Keratinocyte (primary cell): ENCODE data around the gene ADAMTSL3. TPM values are rescaled to one million over a fixed set of nuclear protein-coding genes. Genes with fewer than 3 reads are reported as not detected.

Source experiments
- DNase-seq: peaks from one replicate; pipeline ENCODE4 v3.0.0-alpha.2; 2011; ENCODE audit warnings: low read depth, missing footprints, low spot score
- FAIRE-seq: peaks from 2 replicates; lab custom pipeline; 2011; peaks lifted over from hg19 to GRCh38; lab: Jason Lieb, UNC
- H2AFZ ChIP-seq: 2 replicates; pipeline ENCODE4 v1.6.0; 2012; ENCODE audit warnings: low read length, control low read depth, inconsistent platforms; ENCODE audit not compliant: control insufficient read depth
- H3K27ac ChIP-seq: 2 replicates; pipeline ENCODE4 v1.5.1; 2011; ENCODE audit warnings: low read length; ENCODE audit not compliant: control insufficient read depth, insufficient read depth
- H3K27me3 ChIP-seq: 3 replicates; pipeline ENCODE4 v1.6.0; 2011; ENCODE audit warnings: low read length; ENCODE audit not compliant: control insufficient read depth, insufficient read depth; ENCODE audit errors: extremely low read depth
- H3K36me3 ChIP-seq, 2 experiments: 2 replicates in 1 of 2; 3 replicates in 1 of 2; pipeline ENCODE4 v1.5.1; 2011; ENCODE audit warnings: low read length in 2 of 2, mild to moderate bottlenecking in 1 of 2; ENCODE audit not compliant: control insufficient read depth in 2 of 2, insufficient read depth in 2 of 2; ENCODE audit errors: extremely low read depth in 1 of 2
- H3K4me1 ChIP-seq: 3 replicates; pipeline ENCODE4 v1.5.1; 2011; ENCODE audit warnings: low read length; ENCODE audit not compliant: control insufficient read depth, insufficient read depth; ENCODE audit errors: extremely low read depth
- H3K4me2 ChIP-seq: 3 replicates; pipeline ENCODE4 v1.6.0; 2011; ENCODE audit warnings: low read depth, low read length; ENCODE audit not compliant: control insufficient read depth, insufficient read depth; ENCODE audit errors: extremely low read depth
- H3K4me3 ChIP-seq, 3 experiments: fragments of 200-600 bp in 1 of 3; sonication (generic) in 1 of 3; 2 replicates in 2 of 3; 3 replicates in 1 of 3; pipeline ENCODE4 v1.5.1; 2011 to 2016; ENCODE audit warnings: low read length in 3 of 3, mild to moderate bottlenecking in 3 of 3, control low read depth in 2 of 3, inconsistent platforms in 1 of 3, low read depth in 1 of 3, mixed read lengths in 1 of 3, mixed run types in 1 of 3, moderate library complexity in 1 of 3; ENCODE audit not compliant: control insufficient read depth in 2 of 3, insufficient read depth in 2 of 3; ENCODE audit errors: extremely low read depth in 1 of 3
- H3K79me2 ChIP-seq: 2 replicates; pipeline ENCODE4 v1.6.0; 2012; ENCODE audit warnings: low read length; ENCODE audit not compliant: control insufficient read depth, insufficient read depth
- H3K9ac ChIP-seq: 3 replicates; pipeline ENCODE4 v1.6.0; 2011; ENCODE audit warnings: low read length; ENCODE audit not compliant: control insufficient read depth, insufficient read depth; ENCODE audit errors: extremely low read depth
- H3K9me1 ChIP-seq: 3 replicates; pipeline ENCODE4 v1.6.0; 2011; ENCODE audit warnings: low read length; ENCODE audit not compliant: control insufficient read depth, insufficient read depth; ENCODE audit errors: extremely low read depth
- H3K9me3 ChIP-seq: 2 replicates; pipeline ENCODE4 v1.5.1; 2012; ENCODE audit warnings: low read depth, low read length; ENCODE audit not compliant: control insufficient read depth
- H4K20me1 ChIP-seq: 3 replicates; pipeline ENCODE4 v1.6.0; 2011; ENCODE audit warnings: low read length; ENCODE audit not compliant: control insufficient read depth, insufficient read depth; ENCODE audit errors: extremely low read depth
- EZH2 ChIP-seq: IDR thresholded peaks from one replicate; pipeline ENCODE4 v1.6.1; 2012; ENCODE audit warnings: inconsistent platforms, mild to moderate bottlenecking, low read length, moderate library complexity
- dilution Hi-C: fragments of 300-500 bp; cut with MboI; formaldehyde crosslinking; loops from one replicate; pipeline ENCODE4 v1.7.0; 2020; ENCODE audit warnings: low sequenced_read_pairs; ENCODE audit not compliant: extremely low pct_ligation_motif_present
- polyA plus RNA-seq, 5 experiments: library from polyadenylated mRNA; depleted of rRNA in 3 of 5; stranded (reverse) in 3 of 5; stranded (forward) in 1 of 5; unstranded in 1 of 5; fragments of >200 nt; gene quantifications; 1 replicate in 1 of 5; 2 replicates in 3 of 5; 3 replicates in 1 of 5; pipeline versions ENCODE4 v1.2.1 to v1.2.3, GENCODE V29; 2011 to 2012; ENCODE audit warnings: missing spikeins in 2 of 5, low read depth in 1 of 5, low replicate concordance in 1 of 5
- TF ChIP-seq, protein P1 (sequence below), 3 experiments: IDR thresholded peaks in 1 of 3; conservative IDR thresholded peaks in 1 of 3; optimal IDR thresholded peaks in 1 of 3; 2 replicates in 2 of 3; 3 replicates in 1 of 3; pipeline versions ENCODE3 to v1.5.1; 2011; ENCODE audit warnings: low read length in 3 of 3, mild to moderate bottlenecking in 3 of 3, moderate library complexity in 2 of 3, control low read depth in 1 of 3, inconsistent platforms in 1 of 3; ENCODE audit not compliant: insufficient read depth in 2 of 3; ENCODE audit errors: extremely low read depth in 1 of 3

Gene ADAMTSL3
- polyA plus RNA-seq, 1 donor (not counting 4 experiments of a cell fraction or from before 2014, with no cell fraction given) = 0.01 TPM

DNA sequence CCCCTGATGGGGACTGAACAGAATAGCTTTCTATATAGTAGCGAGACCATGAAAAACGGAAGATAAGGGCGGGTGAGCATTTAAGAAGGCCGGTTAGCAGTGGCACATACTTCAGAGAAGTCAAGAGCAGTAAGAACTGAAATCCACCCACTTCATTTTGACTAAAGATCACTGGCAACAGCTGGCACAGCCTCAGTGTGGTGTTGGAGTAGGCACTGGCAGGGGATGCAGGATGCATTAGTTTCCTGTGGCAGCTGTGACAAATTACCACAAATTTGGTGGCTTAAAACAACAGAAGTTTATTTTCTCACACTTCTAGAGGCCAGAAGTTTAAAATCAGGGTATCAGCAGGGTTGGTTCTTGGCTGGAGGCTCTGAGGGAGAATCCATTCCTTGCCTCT is 176.5 kb downstream of the ADAMTSL3 start:
- Histone ChIP-seq H3K9me3 (no peaks in the 10 kb centered on the region), H2AFZ (no peak overlapping the region), H3K9ac (no peak overlapping the region), H3K36me3 (no peaks in the 10 kb centered on the region), H3K9me1 (no peaks in the 10 kb centered on the region), H3K4me2 (no peak overlapping the region), H3K79me2 (no peaks in the 10 kb centered on the region), H3K27ac (no peak overlapping the region), H4K20me1 (no peaks in the 10 kb centered on the region), H3K4me1 (no peaks in the 10 kb centered on the region), H3K4me3 (no peak overlapping the region), H3K27me3 (no peaks in the 10 kb centered on the region)
- TF ChIP-seq, protein P1, sequence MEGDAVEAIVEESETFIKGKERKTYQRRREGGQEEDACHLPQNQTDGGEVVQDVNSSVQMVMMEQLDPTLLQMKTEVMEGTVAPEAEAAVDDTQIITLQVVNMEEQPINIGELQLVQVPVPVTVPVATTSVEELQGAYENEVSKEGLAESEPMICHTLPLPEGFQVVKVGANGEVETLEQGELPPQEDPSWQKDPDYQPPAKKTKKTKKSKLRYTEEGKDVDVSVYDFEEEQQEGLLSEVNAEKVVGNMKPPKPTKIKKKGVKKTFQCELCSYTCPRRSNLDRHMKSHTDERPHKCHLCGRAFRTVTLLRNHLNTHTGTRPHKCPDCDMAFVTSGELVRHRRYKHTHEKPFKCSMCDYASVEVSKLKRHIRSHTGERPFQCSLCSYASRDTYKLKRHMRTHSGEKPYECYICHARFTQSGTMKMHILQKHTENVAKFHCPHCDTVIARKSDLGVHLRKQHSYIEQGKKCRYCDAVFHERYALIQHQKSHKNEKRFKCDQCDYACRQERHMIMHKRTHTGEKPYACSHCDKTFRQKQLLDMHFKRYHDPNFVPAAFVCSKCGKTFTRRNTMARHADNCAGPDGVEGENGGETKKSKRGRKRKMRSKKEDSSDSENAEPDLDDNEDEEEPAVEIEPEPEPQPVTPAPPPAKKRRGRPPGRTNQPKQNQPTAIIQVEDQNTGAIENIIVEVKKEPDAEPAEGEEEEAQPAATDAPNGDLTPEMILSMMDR (optimal IDR thresholded peaks at IDR 0.05 in 1 of 3, IDR thresholded peaks at IDR 0.05 in 1 of 3, conservative IDR thresholded peaks at IDR 0.05 in 1 of 3; ENCODE audit: extremely low read depth in 1 of 3, insufficient read depth in 2 of 3, low read length in 3 of 3) = no peak
- no peak for TF ChIP-seq EZH2
- FAIRE-seq (no peak), DNase-seq (no peak)
- dilution Hi-C loops = no loop called here

DNA sequence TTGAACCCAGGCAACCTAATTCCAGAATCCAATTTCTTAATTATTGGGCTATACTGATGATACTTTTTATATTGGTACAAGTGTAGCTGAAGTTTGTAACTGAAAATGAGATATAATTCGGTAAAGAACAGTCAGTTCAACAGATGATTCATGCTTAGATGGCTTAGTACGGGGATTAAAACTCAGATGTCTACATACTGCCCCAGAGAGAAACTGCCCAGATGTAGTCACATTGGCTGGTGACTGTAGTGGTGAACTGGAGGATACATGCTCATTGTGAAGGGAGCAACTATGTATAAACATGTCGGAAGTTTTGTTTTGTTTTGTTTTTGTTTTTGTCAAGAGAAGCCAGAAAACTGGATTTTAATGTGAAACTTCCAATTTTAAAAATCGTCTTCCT is 179.6 kb downstream of the ADAMTSL3 start:
- FAIRE-seq (peak; percentile 5), DNase-seq (no peak)
- no peak overlapping the region for H3K27ac ChIP-seq
- no peaks in the 10 kb centered on the region for H3K27me3 ChIP-seq
- H3K4me2 ChIP-seq = no peak overlapping the region
- no peak overlapping the region for H3K4me3 ChIP-seq
- no peak overlapping the region for H3K9ac ChIP-seq
- no peaks in the 10 kb centered on the region for H4K20me1 ChIP-seq
- TF ChIP-seq EZH2 = no peak
- TF ChIP-seq, protein P1 (optimal IDR thresholded peaks at IDR 0.05 in 1 of 3, IDR thresholded peaks at IDR 0.05 in 1 of 3, conservative IDR thresholded peaks at IDR 0.05 in 1 of 3; ENCODE audit: extremely low read depth in 1 of 3, insufficient read depth in 2 of 3, low read length in 3 of 3) = no peak
- no peaks in the 10 kb centered on the region for H3K79me2 ChIP-seq
- H3K9me1 ChIP-seq = no peaks in the 10 kb centered on the region
- no peaks in the 10 kb centered on the region for H3K9me3 ChIP-seq
- no peaks in the 10 kb centered on the region for H3K4me1 ChIP-seq
- dilution Hi-C loops = no loop called here
- no peak overlapping the region for H2AFZ ChIP-seq
- H3K36me3 ChIP-seq = no peaks in the 10 kb centered on the region
